Lung (tissue), 12 donors: Measurements from ENCODE around the gene EHD4. TPM values are rescaled to one million over a fixed set of nuclear protein-coding genes. Genes with fewer than 3 reads are reported as not detected.

Experiments
- ATAC-seq: fragments of 200-7000 bp; cut with Tn5 transposase; one replicate; pipeline ENCODE4 v1.9.1; 2020; ENCODE audit warnings: moderate number of reproducible peaks; ENCODE audit not compliant: insufficient read depth, low FRiP score
- DNase-seq, 3 donors: peaks; one replicate each; pipeline ENCODE4 v3.0.0-alpha.2; 2013 to 2017
- H3K27ac ChIP-seq, 2 donors: one replicate each; pipeline ENCODE4 v1.5.1; 2013; ENCODE audit warnings: mild to moderate bottlenecking in 2 of 2, moderate library complexity in 2 of 2, control low read depth in 1 of 2, inconsistent platforms in 1 of 2, low read depth in 1 of 2, low read length in 1 of 2
- H3K27me3 ChIP-seq, 3 donors: one replicate each; pipeline ENCODE4 v1.5.1; 2013; ENCODE audit warnings: low read length in 2 of 3; ENCODE audit not compliant: control insufficient read depth in 3 of 3, insufficient read depth in 3 of 3
- H3K36me3 ChIP-seq, 4 donors: one replicate each; pipeline ENCODE4 v1.5.1; 2013; ENCODE audit warnings: low read length in 4 of 4, mild to moderate bottlenecking in 1 of 4, moderate library complexity in 1 of 4; ENCODE audit not compliant: control insufficient read depth in 4 of 4, insufficient read depth in 4 of 4
- H3K4me1 ChIP-seq, 5 donors: one replicate each; pipeline ENCODE4 v1.5.1; 2013; ENCODE audit warnings: low read length in 5 of 5, mild to moderate bottlenecking in 2 of 5, moderate library complexity in 1 of 5; ENCODE audit not compliant: control insufficient read depth in 5 of 5, insufficient read depth in 5 of 5
- H3K4me3 ChIP-seq: one replicate; pipeline ENCODE4 v1.5.1; 2013; ENCODE audit warnings: mild to moderate bottlenecking, control low read depth, moderate library complexity
- H3K9ac ChIP-seq, 2 donors: one replicate each; pipeline ENCODE4 v1.5.1; 2013; ENCODE audit warnings: low read length in 2 of 2, control low read depth in 1 of 2; ENCODE audit not compliant: insufficient read depth in 1 of 2
- H3K9me3 ChIP-seq, 4 donors: one replicate each; pipeline ENCODE4 v1.5.1; 2013; ENCODE audit warnings: low read length in 3 of 4, mild to moderate bottlenecking in 1 of 4, moderate library complexity in 1 of 4; ENCODE audit not compliant: control insufficient read depth in 4 of 4, insufficient read depth in 3 of 4
- WGBS, 2 donors: extraction: QIAGEN DNeasy Blood & Tissue Kit; methylation state at CpG; one replicate each; pipeline ENCODE4 v1.1.7; 2013; 5-methylcytosine and 5-hydroxymethylcytosine counted together
- polyA plus RNA-seq, 2 donors: library from polyadenylated mRNA; stranded (reverse); fragments of 200-250 nt; gene quantifications; one replicate each; pipeline ENCODE4 v1.2.1, GENCODE V29; 2013
- total RNA-seq, 2 donors: library from RNA; depleted of rRNA in 1 of 2; stranded (reverse); fragments of >200 nt in 1 of 2; gene quantifications; one replicate each; pipeline ENCODE4 v1.2.1, GENCODE V29; 2014 to 2021
- TF ChIP-seq, protein P1 (sequence below): IDR thresholded peaks from 2 replicates; pipeline ENCODE4 v1.5.1; 2012; ENCODE audit warnings: mild to moderate bottlenecking; ENCODE audit errors: control extremely low read depth, extremely low read depth
- donor health status: control.
- donor health status: control.
- donor health status: Bipolar disorder and iron deficiency.
- donor health status: healthy.
- donor health status: DM: yes; HTN: yes; CAD: no.

EHD4 gene
- total and polyA plus RNA-seq, 4 donors, result 16.4 to 36.3 (median 25.9) TPM

DNA sequence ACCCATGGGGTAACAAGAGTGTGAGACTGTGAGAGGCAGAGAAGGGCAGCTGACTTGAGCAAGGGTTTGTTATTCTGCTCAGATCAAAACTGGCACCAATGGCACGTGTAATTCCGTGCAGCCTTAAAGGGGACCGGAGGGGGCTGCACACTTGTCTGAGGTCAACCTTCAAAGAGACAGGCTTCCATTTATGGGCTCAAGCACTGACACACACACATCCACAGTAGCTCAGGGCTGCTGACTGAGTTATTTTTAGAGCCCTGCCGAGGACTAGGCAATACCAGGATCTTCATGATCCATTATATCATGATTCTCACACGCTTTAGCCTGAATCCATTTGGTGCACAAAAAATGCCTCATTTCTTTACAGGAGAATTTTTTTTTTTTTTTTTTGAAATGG, 57.9 kb downstream of the EHD4 start:
- Histone ChIP-seq H3K36me3 (peaks cover 0 to 41% (median 0%) of the 10 kb centered on the region in 4 donors), H3K27ac (peak overlapping the region in 1 of 2 donors; percentile 86), H3K27me3 (no peaks in the 10 kb centered on the region), H3K9me3 (no peaks in the 10 kb centered on the region), H3K4me1 (peaks cover 0 to 28% (median 0%) of the 10 kb centered on the region in 5 donors), H3K4me3 (no peak overlapping the region), H3K9ac (no peak overlapping the region)
- TF ChIP-seq, protein P1, sequence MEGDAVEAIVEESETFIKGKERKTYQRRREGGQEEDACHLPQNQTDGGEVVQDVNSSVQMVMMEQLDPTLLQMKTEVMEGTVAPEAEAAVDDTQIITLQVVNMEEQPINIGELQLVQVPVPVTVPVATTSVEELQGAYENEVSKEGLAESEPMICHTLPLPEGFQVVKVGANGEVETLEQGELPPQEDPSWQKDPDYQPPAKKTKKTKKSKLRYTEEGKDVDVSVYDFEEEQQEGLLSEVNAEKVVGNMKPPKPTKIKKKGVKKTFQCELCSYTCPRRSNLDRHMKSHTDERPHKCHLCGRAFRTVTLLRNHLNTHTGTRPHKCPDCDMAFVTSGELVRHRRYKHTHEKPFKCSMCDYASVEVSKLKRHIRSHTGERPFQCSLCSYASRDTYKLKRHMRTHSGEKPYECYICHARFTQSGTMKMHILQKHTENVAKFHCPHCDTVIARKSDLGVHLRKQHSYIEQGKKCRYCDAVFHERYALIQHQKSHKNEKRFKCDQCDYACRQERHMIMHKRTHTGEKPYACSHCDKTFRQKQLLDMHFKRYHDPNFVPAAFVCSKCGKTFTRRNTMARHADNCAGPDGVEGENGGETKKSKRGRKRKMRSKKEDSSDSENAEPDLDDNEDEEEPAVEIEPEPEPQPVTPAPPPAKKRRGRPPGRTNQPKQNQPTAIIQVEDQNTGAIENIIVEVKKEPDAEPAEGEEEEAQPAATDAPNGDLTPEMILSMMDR, result no peak
- DNase-seq (no peak), ATAC-seq (no peak)
- WGBS, 2 donors, result 81 to 89% methylated on average over 5 of the region's 5 CpGs

DNA sequence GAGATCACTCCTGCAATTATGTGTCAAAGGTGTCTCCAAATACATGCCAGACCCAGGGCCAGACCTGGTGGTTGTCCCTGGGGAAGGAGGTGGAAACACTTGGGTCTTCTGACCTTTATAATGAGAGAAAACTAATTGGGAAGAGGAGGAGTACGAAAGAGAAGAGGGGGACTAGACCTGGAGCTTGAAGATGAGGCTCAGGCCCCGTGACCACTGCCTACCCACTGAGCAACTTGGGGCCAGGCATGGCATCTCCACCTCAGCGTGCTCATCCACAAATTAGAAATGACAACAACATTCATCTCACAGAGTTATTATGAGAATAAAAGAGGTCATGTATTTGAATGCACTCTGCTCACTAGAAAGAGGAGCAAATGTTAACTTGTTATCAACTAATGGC, 59.1 kb downstream of the EHD4 start:
- Histone ChIP-seq H3K4me1 (peaks cover 0 to 17% (median 0%) of the 10 kb centered on the region in 5 donors), H3K9ac (no peak overlapping the region), H3K4me3 (no peak overlapping the region), H3K27ac (peak overlapping the region in 1 of 2 donors; percentile 86), H3K9me3 (no peaks in the 10 kb centered on the region), H3K27me3 (no peaks in the 10 kb centered on the region), H3K36me3 (peaks cover 0 to 41% (median under 1%) of the 10 kb centered on the region in 4 donors)
- TF ChIP-seq, protein P1, result no peak
- 75 to 97% methylated on average over 3 of the region's 3 CpGs for WGBS, 2 donors
- ATAC-seq (no peak), DNase-seq (no peak)

DNA sequence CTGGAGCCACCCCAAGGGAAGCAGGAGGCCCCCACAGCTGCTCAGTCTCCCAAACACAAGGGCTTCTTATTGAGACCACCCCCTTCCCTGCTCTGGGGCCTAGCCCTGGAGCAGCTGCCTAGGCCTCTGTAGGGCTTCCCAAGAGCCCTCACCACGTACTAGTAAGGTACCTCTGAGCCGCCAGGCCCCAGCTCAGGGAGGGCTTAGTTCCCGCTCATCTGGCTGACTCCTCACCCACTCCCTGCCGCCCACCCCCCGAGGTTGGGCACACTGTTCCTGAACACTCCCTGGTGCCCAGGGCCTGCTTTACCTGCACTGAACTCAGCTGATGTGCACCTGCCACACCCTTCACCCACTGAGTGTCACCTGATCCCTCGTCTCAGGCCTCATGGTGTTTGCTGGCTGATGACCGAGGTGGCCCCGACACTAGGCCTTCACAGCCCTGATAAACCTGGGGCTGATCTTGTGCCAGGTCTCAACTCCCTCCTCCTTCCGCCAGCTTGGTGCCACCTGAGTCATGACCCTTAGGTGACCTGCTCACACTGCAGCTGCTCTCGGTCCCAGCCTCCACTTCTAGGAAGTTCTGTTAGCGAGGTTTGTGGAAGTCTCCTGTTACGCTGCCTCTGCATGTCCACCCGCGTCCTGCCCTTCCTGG, 60.5 kb downstream of the EHD4 start:
- TF ChIP-seq, protein P1, result no peak
- ATAC-seq, result no peak
- Histone ChIP-seq H3K9ac (no peak overlapping the region), H3K36me3 (peaks cover 0 to 42% (median 4%) of the 10 kb centered on the region in 4 donors), H3K4me3 (no peak overlapping the region), H3K4me1 (peaks cover 0 to 11% (median 0%) of the 10 kb centered on the region in 5 donors), H3K27me3 (no peaks in the 10 kb centered on the region), H3K9me3 (no peaks in the 10 kb centered on the region), H3K27ac (peak overlapping the region; percentile 15 to 86)
- no peak for DNase-seq
- WGBS, 2 donors, result 82 to 83% methylated on average over 14 of the region's 14 CpGs
